IPS-18c (cell line): ENCODE data around the gene USP43.
"Not testable (repeated sequence)": the region's sequence is repeated elsewhere in the genome, so short reads cannot be mapped to it uniquely, and the experiment has no call there.

Source experiments
- H3K4me3 ChIP-seq: 2 replicates; pipeline ENCODE4 v1.7.0; 2013; ENCODE audit warnings: low read depth, mild to moderate bottlenecking, low read length, moderate library complexity; ENCODE audit not compliant: insufficient read depth
- H3K9me3 ChIP-seq: one replicate; pipeline ENCODE4 v1.6.1; 2013; ENCODE audit warnings: mild to moderate bottlenecking, low read length, moderate library complexity; ENCODE audit not compliant: control insufficient read depth, insufficient read depth

Gene USP43, protein sequence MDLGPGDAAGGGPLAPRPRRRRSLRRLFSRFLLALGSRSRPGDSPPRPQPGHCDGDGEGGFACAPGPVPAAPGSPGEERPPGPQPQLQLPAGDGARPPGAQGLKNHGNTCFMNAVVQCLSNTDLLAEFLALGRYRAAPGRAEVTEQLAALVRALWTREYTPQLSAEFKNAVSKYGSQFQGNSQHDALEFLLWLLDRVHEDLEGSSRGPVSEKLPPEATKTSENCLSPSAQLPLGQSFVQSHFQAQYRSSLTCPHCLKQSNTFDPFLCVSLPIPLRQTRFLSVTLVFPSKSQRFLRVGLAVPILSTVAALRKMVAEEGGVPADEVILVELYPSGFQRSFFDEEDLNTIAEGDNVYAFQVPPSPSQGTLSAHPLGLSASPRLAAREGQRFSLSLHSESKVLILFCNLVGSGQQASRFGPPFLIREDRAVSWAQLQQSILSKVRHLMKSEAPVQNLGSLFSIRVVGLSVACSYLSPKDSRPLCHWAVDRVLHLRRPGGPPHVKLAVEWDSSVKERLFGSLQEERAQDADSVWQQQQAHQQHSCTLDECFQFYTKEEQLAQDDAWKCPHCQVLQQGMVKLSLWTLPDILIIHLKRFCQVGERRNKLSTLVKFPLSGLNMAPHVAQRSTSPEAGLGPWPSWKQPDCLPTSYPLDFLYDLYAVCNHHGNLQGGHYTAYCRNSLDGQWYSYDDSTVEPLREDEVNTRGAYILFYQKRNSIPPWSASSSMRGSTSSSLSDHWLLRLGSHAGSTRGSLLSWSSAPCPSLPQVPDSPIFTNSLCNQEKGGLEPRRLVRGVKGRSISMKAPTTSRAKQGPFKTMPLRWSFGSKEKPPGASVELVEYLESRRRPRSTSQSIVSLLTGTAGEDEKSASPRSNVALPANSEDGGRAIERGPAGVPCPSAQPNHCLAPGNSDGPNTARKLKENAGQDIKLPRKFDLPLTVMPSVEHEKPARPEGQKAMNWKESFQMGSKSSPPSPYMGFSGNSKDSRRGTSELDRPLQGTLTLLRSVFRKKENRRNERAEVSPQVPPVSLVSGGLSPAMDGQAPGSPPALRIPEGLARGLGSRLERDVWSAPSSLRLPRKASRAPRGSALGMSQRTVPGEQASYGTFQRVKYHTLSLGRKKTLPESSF

DNA sequence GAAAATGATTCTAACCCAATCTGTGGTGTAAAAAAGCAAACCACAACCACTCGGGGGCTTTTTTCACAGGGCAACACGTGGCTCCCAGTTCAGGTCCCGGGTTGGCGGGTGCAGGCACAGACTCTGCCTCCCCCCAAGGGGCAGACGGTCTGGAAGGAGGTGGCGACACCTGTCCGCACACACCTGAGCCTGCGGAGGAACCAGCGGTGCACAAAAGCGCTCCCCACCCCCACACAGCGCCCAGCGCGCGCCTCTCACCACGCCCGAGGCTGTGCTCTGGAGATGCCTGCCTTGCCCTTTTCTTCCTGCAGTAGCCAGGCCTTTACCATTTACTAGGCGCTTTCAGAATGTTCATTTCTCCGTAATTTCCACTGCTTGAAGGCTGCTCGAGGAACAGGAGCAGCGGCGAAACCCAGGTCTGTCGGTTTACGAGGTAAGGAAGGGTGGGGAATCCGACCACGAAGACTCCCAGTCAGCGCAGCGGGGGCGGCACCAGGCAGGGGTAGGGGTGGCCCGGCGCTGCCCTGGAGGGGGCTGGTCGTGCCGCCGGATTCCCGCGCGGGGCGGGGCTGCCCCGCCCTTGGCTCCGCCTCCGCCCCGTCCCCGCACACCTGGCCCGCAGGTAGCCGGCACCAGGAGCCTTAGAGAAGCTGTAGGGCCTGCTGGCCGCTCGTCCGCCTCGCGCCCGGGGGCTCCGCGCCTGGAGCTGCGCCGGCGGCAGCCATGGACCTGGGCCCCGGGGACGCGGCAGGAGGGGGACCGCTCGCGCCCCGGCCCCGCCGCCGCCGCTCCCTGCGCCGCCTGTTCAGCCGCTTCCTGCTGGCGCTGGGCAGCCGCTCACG lies at the start of gene USP43:
USP43 (plus strand) TSS at position 608 of the 842 bp plus-strand sequence; CDS start at position 724, 116 bp downstream.
- H3K4me3 ChIP-seq = peak within 1 kb of the TSS; percentile 91
- no peaks in the 10 kb centered on the region for H3K9me3 ChIP-seq

DNA sequence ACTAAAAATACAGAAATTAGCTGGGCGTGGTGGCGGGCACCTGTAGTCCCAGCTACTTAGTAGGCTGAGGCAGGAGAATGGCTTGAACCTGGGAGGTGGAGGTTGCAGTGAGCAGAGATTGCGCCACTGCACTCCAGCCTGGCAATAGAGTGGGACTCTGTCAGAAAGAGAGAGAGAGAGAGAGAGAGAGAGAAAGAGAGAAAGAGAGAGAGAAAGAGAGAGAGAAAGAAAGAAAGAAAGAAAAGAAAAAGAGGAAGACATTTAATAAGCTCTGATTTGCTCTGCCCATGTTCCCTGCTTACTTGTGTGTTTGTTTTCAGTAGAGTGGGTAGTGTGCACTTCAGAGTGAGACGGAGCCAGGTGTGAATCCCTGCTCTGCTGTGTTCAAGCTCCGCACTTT lies 47.7 kb upstream of the USP43 start:
- not testable (repeated sequence) for H3K9me3 ChIP-seq, H3K4me3 ChIP-seq

DNA sequence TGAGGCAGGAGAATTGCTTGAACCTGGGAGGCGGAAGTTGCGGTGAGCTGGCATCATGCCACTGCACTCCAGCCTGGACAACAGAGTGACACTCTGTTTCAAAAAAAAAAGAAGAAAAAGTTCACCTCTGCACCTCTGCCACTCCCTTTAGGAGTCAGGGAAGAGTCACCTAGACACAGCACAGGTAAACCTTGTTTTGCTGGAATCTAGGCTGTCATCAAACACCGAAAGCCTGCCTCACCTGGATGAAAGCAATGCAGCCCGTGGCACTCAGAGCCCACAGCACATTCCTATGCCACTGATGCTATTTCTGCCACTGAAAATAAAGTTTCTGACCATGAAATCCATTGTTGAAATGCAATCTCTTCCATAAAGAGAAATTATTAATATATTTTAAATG lies 46.7 kb upstream of the USP43 start:
- H3K9me3 ChIP-seq = no peaks in the 10 kb centered on the region
- H3K4me3 ChIP-seq = no peak overlapping the region

DNA sequence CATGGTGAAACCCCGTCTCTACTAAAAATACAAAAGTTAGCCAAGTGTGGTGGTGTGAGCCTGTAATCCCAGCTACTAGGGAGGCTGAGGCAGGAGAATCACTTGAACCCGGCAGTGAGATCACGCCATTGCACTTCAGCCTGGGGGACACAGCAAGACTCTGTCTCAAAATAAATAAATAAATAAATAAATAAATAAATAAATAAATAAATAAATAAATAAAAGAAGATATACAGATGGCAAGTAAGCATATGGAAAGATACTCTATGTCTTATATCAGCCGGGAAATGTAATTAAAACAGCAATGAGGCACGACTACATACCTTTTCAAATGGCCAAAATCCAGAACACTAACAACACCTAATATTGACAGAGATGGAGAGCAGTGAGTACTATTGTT lies 40.7 kb upstream of the USP43 start:
- not testable (repeated sequence) for H3K9me3 ChIP-seq, H3K4me3 ChIP-seq

DNA sequence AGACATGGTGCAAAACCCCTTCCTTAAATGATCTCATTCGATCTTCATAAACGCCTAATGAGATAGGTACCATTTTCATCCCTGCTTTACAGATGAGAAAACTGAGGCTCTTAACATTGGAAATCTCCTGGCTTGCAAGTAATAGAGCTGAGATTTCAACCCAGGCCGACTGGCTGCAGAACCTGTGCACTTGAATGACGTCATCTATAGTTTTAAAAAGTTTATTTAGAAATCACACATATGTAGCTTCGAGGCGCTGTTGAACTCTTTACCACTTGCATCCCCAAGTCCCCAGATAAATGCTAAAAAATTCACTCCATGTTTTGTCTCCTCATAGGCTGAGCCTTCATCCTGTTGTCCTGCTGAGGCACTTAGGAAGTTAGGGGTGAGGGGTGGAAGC lies 38.9 kb upstream of the USP43 start:
- Histone ChIP-seq H3K9me3 (no peaks in the 10 kb centered on the region), H3K4me3 (no peak overlapping the region)

DNA sequence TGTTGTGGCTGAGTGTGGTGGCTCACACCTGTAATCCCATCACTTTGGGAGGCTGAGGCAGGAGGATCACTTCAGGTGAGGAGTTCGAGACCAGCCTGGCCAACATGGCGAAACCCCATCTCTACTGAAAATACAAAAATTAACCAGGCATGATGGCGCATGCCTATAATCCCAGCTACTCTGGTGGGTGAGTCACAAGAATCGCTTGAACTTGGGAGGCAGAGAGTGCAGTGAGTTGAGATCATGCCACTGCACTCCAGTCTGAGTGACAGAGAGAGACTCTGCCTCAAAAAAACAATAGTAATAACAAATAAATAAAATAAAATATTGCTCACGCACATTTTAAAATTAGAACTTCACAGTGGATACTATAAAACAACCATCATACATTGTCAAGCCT lies 38.3 kb upstream of the USP43 start:
- H3K9me3 ChIP-seq, H3K4me3 ChIP-seq: not testable (repeated sequence)

DNA sequence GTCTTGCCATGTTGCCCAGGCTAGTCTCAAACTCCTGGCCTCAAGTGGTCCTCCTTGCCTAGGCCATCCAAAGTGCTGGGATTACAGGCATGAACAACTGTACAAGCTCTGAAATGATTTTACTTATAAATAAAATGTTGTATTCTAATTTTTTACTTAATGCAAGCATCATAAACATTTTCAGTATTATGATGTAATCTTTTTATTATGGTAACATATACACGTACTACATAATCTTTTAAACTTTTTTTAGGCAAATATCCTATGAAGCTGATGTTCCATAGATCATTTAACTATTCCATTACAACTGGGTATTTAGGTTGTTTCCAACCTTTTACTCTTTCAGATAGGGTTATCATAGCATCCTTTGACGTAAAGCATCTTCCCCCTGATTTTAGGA lies 33.8 kb upstream of the USP43 start:
- no peak overlapping the region for H3K4me3 ChIP-seq
- H3K9me3 ChIP-seq = no peaks in the 10 kb centered on the region

DNA sequence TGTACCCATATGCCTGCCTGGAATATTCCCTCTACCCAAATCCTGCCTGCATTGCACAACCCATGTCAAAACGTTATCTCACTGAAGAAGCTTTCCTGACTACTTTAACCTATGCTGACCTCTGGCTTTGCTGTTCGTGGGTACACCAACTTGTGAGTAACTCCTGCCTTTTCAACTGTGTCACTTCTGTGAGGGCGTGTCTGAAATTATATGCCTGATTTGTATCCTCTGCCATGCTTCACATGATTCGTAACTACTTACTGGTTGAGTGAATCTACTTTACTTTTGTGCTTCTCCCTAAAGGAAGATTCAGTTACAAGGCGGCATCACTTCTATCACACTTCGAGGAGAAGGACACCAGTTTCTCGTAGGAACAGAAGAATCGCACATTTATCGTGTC lies 33.3 kb upstream of the USP43 start:
- H3K4me3 ChIP-seq = no peak overlapping the region
- no peaks in the 10 kb centered on the region for H3K9me3 ChIP-seq

DNA sequence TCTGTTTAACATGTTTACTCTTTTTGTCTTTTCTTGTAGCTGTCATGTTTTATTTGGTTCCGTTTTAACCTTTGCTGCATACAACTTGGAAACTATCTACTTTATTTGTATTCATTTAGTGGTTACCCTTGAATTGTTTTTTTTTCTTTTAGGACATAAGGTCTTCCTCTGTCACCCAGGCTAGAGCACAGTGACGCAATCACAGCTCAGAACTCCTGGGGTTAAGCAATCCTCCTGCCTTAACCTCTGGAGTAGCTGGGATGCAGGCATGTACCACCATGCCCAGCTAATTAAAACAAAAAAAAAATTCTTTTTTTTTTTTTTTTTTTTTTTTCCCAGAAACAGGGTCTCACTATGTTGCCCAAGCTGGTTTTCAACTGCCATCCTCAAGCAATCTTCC lies 29.8 kb upstream of the USP43 start:
- H3K9me3 ChIP-seq = no peaks in the 10 kb centered on the region
- no peak overlapping the region for H3K4me3 ChIP-seq

DNA sequence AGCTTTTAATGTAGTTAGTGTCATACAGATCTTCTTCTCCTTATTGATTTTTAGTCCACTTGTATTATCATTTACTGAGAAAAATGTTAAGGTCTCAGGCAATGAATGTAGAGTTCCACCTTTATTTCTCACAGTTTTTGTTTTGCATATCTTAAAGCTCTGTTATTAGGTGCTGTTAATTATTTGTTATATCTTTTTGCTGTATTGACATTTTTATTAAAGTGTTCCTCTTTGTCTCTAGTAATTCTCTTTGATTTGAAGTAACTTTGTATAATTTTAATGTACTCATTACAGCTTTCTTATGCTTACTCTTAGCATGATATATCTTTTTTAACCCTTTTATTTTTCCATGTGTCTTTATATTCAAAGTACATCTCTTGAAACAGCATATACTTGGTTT lies 22.4 kb upstream of the USP43 start:
- no peak overlapping the region for H3K4me3 ChIP-seq
- H3K9me3 ChIP-seq = no peaks in the 10 kb centered on the region

DNA sequence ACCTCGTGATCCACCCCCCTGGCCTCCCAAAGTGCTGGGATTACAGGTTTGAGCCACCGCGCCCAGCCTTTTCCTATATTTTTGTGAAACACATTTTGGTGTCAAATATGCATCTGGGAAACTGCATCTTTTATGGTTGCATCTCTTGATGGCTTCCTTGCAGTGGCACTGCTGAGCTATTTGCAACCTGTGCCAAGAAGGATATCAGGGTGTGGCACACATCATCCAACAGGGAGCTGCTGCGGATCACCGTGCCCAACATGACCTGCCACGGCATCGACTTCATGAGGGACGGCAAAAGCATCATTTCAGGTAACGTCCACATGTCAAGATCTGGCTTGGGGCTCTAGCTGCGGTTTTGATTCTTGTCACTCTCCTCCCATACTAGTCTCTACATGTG lies 16.8 kb upstream of the USP43 start:
- Histone ChIP-seq H3K9me3 (no peaks in the 10 kb centered on the region), H3K4me3 (no peak overlapping the region)

DNA sequence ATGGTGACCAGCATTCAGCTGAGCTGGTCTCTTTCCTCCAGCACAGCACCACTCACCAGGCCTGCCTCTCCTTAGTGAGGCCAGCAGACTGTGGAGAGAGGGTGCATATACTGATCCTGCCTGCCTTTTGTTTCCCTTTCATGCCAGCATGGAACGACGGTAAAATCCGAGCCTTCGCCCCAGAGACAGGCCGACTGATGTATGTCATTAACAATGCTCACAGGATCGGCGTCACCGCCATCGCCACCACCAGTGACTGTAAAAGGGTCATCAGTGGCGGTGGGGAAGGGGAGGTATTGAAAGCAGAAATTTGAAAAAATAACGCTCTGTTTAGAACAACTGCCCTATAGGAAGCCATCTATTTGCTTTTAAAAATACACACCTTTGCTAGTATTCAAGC lies 12.6 kb upstream of the USP43 start:
- no peak overlapping the region for H3K4me3 ChIP-seq
- H3K9me3 ChIP-seq = no peaks in the 10 kb centered on the region

DNA sequence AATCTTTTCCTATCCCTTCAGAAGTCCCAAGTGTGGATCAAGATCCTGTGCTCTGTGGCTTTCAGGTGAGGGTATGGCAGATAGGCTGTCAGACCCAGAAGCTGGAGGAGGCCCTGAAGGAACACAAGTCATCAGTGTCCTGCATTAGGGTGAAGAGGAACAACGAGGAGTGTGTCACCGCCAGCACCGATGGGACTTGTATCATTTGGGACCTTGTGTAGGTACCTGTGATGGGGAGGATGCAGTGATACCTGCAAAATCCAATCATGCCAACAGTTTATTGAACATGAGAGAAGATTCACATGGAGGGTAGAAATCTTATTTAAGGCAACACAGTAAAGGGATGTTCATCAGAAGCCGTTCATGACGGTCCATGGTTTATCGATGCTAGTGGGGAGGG lies 10.0 kb upstream of the USP43 start:
- Histone ChIP-seq H3K4me3 (no peak overlapping the region), H3K9me3 (no peaks in the 10 kb centered on the region)

DNA sequence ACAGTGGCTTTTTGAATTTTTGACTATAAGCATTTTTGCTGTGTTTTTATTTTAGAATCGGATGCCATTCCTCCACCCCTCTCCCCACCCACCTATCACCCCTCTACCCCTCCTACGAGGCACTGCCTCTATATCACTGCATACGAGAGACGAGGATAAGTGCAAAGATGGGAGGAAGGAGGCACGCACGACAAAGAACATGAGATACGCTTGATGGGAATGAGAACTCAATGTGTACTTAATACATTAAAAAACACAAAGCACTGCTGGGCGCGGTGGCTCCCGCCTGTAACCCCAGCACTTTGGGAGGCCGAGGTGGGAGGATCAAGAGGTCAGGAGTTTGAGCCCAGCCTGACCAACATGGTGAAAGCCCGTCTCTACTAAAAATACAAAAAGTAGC lies 8.8 kb upstream of the USP43 start:
- Histone ChIP-seq H3K4me3 (no peak overlapping the region), H3K9me3 (no peaks in the 10 kb centered on the region)

DNA sequence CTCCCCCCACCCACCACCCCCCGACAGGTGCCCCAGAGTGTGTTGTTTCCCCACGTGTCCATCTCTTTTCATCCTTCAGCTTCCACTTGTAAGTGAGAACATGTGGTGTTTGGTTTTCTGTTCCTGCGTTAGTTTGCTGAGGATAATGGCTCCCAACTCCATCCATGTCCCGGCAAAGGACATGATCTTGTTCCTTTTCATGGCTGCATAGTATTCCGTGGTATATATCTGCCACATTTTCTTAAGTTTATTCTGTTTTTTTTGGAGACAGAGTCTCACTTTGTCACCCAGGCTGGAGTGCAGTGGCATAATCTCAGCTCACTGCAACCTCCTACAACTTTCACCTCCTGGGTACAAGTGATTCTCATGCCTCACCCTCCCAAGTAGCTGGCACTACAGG lies 4.9 kb upstream of the USP43 start:
- H3K9me3 ChIP-seq, H3K4me3 ChIP-seq: not testable (repeated sequence)

DNA sequence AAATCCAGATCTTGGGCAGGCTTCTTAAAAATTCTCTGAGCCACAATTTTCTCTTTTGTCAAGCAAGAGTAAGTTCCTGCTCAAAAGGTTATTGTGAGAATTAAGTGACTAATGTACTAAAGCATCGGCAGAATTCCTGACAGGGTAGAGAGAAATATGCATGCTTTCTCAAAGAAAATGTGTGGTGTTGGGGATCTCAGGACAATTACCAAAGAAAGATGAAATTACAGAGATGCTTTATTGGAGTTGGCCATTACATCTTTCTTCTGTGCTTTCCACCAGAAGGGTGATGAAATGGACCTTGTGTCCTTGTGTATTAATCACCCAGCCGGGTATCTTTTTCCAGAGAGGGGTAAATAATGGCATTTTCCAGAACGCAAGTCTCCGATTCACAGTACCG lies 1.7 kb upstream of the USP43 start:
- Histone ChIP-seq H3K4me3 (no peak overlapping the region), H3K9me3 (no peaks in the 10 kb centered on the region)

DNA sequence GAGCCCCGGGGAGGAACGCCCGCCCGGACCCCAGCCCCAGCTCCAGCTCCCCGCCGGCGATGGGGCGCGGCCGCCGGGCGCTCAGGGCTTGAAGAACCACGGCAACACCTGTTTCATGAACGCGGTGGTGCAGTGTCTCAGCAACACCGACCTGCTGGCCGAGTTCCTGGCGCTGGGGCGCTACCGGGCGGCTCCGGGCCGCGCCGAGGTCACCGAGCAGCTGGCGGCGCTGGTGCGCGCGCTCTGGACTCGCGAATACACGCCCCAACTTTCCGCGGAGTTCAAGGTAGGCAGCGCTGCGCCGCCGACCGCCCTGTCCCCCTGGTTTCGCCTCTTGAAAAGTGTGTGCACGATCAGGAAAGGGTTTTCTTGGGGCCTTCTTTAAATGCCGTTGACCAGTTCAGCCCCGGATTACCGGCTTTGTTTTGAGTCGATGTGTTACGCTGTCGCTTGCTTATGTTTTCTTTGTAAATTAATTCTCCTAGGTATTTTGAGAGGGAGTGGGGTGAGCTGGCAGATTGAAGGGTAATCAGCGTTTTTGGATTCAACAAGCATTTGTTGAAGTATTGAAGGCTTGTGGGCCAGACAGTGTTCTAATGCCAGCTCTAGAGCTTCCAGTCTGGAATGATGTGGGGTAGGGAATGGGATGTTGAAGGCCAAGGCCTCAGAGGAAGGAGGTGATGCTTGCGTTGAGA lies 681 bp downstream of the USP43 start:
- H3K4me3 ChIP-seq = peak overlapping the region; percentile 91
- no peaks in the 10 kb centered on the region for H3K9me3 ChIP-seq
